ENCODE measurements around the gene CFAP45.
A peak's percentile ranks its signal among the peaks of the same experiment; 100 is the strongest.
"Not testable (repeated sequence)": the region's sequence is repeated elsewhere in the genome, so short reads cannot be mapped to it uniquely, and the experiment has no call there.

The CFAP45 gene

DNA sequence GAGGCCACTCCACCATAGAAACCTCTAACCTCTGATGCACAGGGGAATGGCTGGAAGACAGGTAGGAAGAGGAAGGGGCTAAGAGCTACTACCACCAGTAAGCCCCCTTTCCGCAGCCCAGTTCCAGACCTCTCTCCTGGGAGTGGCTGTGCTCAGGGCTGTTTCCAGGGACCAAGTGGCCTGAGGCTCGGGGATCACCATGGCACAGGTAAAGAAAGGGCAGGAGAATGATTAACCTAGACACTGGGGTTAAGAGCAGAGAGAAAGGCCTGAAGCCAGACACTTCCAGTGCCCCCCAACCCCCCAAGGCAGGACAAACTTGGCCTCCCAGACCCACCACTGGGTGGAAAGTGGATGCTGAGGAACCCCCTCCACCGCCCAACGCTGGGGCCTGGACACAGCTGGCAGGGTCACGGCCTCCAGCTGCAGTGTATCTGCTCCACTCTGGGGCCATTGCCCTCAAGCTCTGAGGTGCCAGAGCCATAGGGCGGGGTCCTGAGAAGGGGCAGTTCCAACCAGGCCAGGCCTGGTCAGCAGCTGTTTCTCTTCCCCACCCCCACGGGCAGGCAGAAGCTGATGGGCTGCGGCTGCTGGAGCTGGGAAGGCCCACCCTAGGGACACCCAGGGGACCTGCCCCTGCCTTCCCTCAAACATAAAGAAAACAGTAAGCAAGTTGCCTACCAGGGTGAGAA lies 22.7 kb upstream of the CFAP45 start:
- no peak for DNase-seq

DNA sequence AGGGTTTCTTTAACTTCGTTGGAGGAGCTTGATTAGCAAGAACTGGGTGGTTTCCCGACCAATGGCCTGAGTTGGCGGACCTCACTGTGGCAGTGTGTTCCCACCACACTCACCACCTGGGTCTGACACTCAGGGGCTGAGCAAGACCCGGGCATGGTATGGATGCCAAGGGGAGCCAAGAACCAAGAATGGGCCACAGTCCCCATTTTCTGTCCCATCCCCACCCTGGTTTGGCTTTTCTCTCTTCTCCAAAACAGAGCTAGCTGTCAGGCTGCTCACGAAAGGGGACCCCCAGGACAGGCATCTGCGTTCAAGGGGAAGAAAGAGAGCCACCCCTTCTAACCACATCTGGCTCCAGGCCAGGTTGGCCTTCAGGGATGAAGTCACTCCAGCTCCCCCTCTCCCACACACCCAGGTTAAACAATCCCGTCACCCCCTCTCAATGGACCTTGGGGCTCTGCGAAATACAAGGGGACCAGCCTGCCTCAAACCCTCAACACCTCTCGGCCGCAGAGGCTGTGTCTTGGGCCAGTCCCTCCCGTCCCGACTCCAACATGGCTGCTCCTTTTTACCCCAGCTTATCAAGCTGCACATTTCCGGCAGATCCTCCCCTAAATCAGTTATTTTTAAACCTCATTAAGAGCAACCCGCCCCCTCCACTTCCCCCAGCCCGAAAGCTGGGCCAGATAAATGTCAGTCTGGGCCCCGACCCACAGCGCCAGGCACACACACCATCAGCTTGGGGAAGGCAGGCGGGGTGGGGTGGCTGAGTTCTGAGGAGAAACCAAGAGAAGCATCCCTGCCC lies 21.9 kb upstream of the CFAP45 start:
- no peak for DNase-seq

GRCh38 chr1:159921251-159921650 lies 21.3 kb upstream of the CFAP45 start:
- DNase-seq, result no peak

DNA sequence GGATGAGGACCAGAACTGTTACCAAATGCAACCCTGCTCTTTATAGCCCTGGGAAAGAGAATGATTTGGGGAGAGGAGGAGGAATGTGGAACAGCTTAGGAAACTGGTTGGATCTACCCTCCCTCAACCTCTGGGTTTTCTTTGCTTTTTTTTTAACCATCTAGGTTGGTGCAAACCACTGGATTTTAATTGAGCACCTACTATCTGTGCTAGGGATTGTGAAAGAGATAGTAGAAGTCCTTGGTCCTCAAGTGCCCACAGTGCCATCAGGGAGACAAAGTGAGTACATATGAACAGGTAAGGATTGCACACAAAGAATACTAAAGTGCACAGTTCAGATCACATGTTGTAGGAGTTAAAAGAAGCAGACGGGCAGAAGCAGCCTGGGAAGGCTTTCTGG lies 20.7 kb upstream of the CFAP45 start:
- DNase-seq, result no peak

DNA sequence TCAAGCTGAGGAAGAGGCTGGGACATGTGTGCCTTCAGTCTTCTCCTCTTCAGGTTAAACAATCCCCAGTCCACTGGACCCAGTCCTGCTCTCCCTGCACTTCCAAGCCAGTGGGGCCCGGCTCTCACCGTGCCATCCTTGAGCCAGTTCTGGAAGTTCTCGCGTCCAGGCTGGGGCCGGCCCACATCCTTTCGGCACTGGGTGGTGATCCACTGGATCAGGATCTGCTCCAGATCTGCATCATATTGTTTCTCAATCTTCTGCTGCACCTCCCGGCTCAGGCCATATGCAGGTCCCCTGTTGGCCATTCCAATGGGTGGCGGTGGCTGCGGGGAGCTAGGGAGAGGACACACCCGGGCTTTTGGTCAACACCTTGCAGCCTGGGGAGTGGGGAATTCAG lies 20.2 kb upstream of the CFAP45 start:
- DNase-seq, result no peak

DNA sequence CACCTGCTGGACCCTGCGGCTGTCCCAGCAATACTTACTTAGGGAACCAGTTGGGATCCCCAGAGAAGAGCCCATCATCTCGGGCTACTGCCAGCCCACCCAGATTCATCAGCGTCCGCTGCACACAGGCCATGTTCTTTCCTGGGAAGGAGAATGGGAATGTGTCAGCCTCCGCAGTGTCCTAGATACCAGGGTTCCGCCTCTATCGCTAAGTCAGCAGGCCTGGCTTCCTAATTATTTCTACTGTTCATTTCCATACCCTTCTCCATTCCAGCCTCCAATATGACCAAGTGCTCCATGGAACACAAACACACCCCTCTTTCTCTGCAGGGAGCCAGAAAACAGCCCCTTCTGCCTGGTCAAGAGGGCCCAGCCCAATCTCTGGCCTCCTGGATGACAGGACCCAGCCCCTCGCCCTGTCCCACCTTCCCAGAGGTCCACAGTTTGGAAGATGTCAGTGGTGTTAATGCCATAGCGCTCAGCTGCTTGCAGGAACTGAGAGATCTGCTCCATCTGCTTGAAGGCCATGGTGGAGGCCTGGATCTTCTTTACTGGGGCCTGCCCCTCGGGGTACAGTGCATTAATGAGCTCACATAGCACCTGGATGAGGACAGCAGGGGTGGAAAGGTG lies 19.4 kb upstream of the CFAP45 start:
- DNase-seq, result no peak

- no peak for DNase-seq
Observed at GRCh38 chr1:159918352-159919200, 18.6 kb upstream of the CFAP45 start.

GRCh38 chr1:159917533-159918351 lies 17.8 kb upstream of the CFAP45 start:
- no peak for DNase-seq

GRCh38 chr1:159916242-159917051 lies 16.5 kb upstream of the CFAP45 start:
- peak; percentile 45 for DNase-seq

GRCh38 chr1:159915571-159916241 lies 15.7 kb upstream of the CFAP45 start:
- no peak for DNase-seq

DNA sequence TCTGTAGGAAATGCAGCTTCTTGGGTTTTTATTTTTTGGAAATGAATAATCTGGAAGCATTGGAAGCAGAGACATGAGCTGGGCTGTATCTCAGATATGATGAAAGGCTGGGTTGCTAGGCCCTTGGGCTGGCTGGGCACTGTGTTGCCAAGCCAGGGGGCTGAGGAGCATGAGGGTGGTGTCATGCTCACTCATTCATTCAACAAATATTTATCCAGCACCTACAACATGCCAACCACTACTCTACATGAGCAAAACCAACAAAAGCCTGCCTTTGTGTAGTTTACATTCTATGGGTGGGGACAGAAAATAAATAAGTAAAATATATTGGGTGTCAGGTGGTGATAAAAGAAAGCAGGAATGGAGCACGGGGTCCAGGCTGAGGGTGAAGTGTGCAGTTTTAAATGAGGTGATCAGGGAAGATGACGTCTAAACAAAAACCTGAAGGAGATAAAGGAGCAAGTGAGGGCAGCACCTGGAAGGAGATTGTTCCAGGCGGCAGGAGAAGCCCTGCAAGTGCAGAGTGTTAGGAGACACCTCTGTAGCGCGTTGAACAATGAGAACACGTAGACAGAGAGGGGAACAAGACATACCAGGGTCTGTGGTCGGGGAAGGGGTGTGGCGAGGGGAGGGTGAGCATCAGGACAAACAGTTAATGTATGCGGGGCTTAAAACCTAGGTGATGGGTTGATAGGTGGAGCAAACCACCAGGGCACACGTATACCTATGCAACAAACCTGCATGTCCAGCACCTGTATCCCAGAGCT lies 14.5 kb upstream of the CFAP45 start:
- DNase-seq, result no peak

DNA sequence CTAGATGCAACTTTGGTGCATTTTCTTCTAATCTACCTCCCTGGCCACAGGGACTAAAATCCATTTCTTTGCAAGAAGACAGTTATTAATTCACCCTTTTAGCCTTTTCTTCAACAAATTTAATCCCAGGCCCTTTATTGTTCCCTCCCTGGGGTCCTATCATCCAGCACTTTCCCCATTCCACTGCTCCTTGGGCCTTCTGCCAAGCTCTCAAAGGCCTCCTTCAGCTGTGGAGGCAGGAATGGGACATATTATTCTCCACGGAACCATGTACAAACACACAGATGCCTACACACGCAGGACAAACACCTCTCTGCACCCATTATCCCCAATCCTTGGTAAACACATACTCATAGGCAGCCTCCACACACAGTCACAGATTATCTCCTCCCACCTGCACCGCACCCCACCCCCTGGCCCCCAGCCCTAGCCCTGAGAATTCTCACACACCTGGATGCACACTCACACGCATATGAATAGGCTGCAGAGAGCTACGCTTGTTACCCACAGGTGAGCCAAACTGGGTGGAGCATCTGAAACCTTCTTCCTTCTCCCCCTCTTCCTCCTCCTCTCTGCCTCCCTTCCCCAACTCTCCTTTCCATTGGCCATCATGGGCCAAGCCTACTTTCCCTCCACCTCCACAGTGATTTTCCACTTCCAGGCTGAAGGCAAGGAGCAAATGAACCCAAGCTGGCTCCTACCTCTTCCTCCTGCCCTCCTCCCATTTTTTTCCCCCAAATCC lies 13.7 kb upstream of the CFAP45 start:
- DNase-seq, result no peak

DNA sequence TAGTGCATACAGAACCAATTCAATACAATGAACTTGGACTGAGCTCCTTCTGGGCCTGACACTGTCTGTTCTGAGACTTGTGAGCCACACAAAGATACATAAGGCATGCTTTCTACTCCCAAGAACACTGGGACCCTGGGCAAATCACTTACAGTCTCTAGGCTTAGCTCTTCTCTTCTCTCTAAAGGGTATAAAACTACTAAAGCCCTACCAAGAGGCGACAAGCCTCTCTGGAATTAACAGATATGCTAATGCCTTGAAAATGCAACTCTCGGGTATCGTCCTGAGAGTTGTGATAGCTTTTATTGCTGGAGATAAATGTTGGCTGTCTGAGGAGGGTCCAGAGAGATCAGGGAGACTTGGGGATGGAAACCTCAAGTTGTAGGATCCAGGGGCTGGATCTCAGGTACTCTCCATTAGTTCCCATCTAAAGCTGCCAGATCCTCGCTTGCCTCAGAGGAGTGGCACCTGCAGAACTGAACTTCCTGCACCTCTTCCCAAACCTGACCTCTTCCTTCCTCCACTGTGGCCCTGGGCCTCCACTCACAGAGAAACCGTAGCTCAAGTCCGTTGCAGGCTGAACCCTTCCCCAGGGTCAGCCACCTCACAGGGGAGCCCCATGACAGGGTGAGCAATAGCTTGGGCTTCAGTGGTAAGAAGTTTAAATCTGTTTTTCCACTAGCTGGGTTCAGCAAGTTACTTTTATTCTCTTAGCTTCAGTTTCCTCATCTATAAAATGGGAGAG lies 11.5 kb upstream of the CFAP45 start:
- no peak for DNase-seq

DNA sequence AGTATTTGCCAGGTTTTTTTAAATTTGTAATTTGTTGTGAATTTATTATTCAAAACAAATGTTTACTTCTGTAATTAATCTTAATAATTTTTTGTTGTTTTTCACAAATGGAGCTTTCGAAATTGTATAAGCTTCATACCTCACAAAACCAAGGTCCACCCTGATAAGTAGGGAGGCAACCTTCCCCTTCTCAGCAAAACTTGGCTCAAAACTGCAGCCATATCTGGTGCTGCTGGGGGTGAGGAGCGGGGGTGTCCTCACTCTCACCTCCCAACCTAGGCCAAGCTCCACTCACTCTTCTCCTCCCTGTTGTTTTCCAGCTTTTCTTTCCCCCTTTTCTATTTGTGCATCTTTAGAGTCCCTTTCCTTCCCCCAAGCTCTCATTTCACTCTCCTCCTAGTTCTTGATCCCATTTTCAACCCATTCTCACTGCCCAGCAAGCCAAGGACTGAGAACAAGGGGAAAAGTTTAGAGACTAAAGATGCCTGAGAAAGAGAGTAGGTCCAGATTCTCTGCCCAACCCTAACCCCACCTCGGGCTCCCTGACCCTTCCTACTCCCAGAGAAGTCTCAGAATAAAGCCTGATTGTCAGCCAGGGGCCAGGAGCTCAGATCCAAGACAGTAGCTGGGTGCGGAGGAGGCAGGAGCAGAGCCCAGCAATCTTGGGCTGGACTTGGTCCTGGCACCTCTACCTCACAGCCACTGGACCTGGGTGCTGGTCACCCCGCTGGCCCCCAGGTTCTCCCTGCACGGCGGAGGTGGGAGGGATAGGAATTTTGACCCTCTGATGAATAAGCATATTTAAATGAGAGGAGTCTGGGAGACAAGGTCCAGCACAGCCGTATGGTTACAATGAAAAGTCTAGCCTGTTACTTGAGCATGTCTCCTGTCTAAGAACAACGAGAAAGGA lies 8.3 kb upstream of the CFAP45 start:
- DNase-seq, result no peak

DNA sequence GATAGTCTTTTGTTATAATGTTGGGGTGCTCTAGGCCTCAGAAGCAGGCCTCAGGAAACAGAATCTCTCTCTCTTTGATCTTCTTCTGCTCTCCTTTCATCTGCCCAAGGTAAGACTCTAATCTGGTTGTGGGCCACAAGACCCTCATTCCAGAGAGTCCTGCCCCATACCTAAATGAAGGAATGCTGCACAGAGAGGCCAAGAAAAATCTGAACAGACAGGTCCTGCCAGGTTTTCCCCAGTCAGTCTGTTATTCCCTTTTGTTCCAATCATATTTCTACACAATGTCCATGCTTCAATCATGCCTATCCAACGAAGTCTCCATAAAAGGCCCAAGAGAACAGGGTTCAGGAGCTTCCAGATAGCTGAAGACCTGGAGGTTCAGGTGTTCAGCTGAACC lies 7.0 kb upstream of the CFAP45 start:
- DNase-seq, result no peak

DNA sequence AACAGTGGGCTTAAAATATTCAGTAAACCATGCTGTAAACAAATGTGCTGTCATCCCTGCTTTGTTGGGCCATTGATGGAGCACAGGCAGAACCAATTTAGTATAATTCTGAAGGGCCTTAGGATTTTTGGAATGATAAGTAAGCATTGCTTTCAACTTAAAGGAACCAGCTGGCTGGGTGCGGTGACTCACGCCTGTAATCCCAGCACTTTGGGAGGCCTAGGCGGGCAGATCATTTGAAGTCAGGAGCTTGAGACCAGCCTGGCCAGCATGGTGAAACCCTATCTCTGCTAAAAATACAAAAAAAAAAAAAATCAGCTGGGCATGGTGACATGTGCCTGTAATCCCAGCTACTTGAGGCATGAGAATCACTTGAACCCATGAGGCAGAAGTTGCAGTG lies 4.1 kb upstream of the CFAP45 start:
- not testable (repeated sequence) for DNase-seq

GRCh38 chr1:159902541-159902940 lies 2.6 kb upstream of the CFAP45 start:
- no peak for DNase-seq
